Progenitor cell of endocrine pancreas (in vitro differentiated cells): ENCODE results near the gene PCGF5. TPM values are rescaled to one million over a fixed set of nuclear protein-coding genes. Genes with fewer than 3 reads are reported as not detected.
"Not testable (repeated sequence)": the region's sequence is repeated elsewhere in the genome, so short reads cannot be mapped to it uniquely, and the experiment has no call there.

Experiments used
- DNase-seq: peaks from one replicate; pipeline ENCODE4 v3.0.0; 2021; ENCODE audit warnings: low spot score; ENCODE audit not compliant: unreplicated experiment
- H3K27ac Mint-ChIP-seq: 2 replicates; pipeline ENCODE4 v1.8.0; 2021; ENCODE audit warnings: mild to moderate bottlenecking, moderate library complexity, mixed read lengths
- H3K27me3 Mint-ChIP-seq: 2 replicates; pipeline ENCODE4 v1.8.0; 2021; ENCODE audit warnings: mixed read lengths
- H3K36me3 Mint-ChIP-seq: 2 replicates; pipeline ENCODE4 v1.8.0; 2022; ENCODE audit warnings: mixed read lengths; ENCODE audit not compliant: insufficient read depth
- H3K4me1 Mint-ChIP-seq: 2 replicates; pipeline ENCODE4 v1.8.0; 2021; ENCODE audit warnings: low read depth, mixed read lengths
- H3K4me3 Mint-ChIP-seq: 2 replicates; pipeline ENCODE4 v1.8.0; 2021; ENCODE audit warnings: low read depth, mild to moderate bottlenecking, moderate library complexity, mixed read lengths
- H3K9me3 Mint-ChIP-seq: 2 replicates; pipeline ENCODE4 v1.8.0; 2021; ENCODE audit warnings: low read depth, mixed read lengths
- CTCF ChIP-seq: fragments of 200-600 bp; sonication (generic); IDR thresholded peaks from one replicate; pipeline ENCODE4 v1.5.0; 2021; ENCODE audit warnings: antibody characterized with exemption, mild to moderate bottlenecking; ENCODE audit not compliant: unreplicated experiment
- long read RNA-seq: library from polyadenylated mRNA; unstranded; transcript quantifications from one replicate; pipeline ENCODE4 v2.0.0, GENCODE V29; 2020
- total RNA-seq: library from RNA; stranded (reverse); gene quantifications from 2 replicates; pipeline ENCODE4 v1.2.1, GENCODE V29; 2021

The PCGF5 gene
- 19.2 and 19.4 TPM in 2 replicates for total RNA-seq
- long read RNA-seq, full-length matches to known transcripts = 6 of 12 reads
- long read RNA-seq, partial matches to known transcripts = 5 of 12 reads
- long read RNA-seq, other reads (novel, unspliced or antisense) = 1 of 12 reads

DNA sequence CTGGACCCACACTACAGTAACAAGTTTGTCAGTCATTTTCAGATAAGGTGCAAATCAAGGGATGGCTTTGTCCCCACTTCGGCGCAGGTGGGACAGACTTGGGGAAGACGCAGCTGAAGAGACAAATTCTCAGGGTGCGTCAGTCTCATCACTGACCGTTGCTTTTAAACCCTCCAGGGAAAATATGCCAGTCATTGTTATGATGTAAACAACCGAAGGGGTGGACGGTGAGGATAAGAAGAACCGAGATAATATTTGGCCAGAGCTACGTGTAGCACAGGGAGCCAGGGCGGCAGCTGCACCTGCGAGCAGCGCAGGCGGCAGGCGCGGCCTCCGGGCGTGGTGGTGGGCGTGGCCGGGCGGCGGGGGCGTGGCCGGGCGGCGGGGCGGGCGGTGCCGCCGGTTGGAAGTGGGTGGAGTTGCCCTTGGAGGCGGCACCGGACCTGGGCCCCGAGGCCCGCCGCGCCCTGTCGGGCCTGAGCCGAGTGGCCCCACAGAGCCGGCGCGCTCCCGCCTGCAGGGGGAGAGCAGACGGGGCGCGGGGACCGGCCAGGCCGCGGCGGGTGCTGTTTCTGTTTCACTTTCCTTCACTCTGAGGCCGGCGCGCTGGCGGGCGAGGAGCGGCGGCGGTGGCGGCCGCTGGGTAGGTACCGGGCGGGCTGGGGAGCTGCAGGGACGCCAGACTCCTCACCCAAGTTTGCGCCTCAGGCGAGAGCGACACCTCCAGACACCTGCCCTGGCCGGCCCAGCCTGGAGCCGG lies at the start of gene PCGF5:
PCGF5 (plus strand) TSS at position 470 of the 760 bp plus-strand sequence. CDS start 2,209 bp downstream, outside the sequence.
- peak within 1 kb of the TSS; percentile 86 for H3K4me3 Mint-ChIP-seq
- peaks cover 16% of the 10 kb centered on the region for H3K27me3 Mint-ChIP-seq
- peaks cover 19% of the 10 kb centered on the region for H3K4me1 Mint-ChIP-seq
- peak within 1 kb of the TSS; percentile 96 for H3K27ac Mint-ChIP-seq
- no peaks in the 10 kb centered on the region for H3K9me3 Mint-ChIP-seq
- TF ChIP-seq CTCF = peak; percentile 45
- DNase-seq = peak; percentile 91
- H3K36me3 Mint-ChIP-seq = peaks cover 5% of the 10 kb centered on the region

DNA sequence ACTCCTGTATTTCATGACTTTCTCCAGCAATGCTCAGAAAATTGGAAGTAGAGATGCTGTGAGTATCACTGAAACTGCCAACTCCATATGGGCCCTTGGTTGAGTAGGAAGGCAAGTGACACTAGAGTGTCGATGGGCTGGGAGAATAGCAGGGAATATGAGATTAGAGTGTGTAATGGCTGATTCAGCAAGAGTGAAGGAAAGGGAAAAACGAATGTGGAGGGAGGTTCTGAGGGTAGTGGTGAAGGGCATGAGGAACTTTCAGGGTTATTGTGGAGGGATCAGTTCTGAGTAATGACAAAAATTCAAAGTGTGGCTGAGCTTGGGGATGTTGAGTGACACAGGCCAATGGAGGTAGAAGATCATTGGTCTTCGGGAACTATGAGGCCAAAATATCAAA lies 49.0 kb upstream of the PCGF5 start:
- no peak for DNase-seq
- Mint-ChIP-seq H3K27ac (no peak overlapping the region), H3K4me3 (no peak overlapping the region), H3K9me3 (peaks cover 11% of the 10 kb centered on the region), H3K27me3 (peaks cover 20% of the 10 kb centered on the region), H3K4me1 (no peaks in the 10 kb centered on the region), H3K36me3 (peaks cover 2% of the 10 kb centered on the region)
- no peak for TF ChIP-seq CTCF

- Mint-ChIP-seq H3K9me3 (peaks cover 14% of the 10 kb centered on the region), H3K36me3 (peaks cover 3% of the 10 kb centered on the region), H3K4me3 (no peak overlapping the region), H3K27me3 (peaks cover 11% of the 10 kb centered on the region), H3K27ac (no peak overlapping the region), H3K4me1 (no peaks in the 10 kb centered on the region)
- no peak for TF ChIP-seq CTCF
- DNase-seq = no peak
These were observed 48.1 kb upstream of the PCGF5 start for GRCh38 chr10:91172348-91172747.

- Mint-ChIP-seq H3K4me1 (no peaks in the 10 kb centered on the region), H3K27ac (no peak overlapping the region), H3K4me3 (no peak overlapping the region), H3K9me3 (peaks cover 14% of the 10 kb centered on the region), H3K27me3 (no peaks in the 10 kb centered on the region), H3K36me3 (no peaks in the 10 kb centered on the region)
- no peak for TF ChIP-seq CTCF
- DNase-seq = no peak
These were observed 35.1 kb upstream of the PCGF5 start for GRCh38 chr10:91185239-91185875.

DNA sequence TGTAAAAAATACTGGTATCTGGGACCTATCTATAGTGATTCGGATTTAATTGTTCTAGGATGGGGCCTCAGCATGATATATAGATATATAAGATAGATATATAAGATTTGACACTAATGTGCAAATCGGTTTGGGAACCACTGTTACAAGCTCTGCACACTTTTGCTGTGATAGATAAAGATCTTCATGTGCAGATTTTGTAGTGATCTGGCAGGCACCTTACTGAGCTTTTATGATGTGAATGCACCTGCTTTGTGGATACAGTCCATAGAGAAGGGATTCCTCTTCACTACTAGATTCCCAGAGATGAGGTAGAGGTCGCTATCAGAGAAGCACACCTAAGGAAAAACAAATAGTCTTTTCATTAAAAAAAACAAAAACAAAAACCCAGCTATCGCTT lies 33.3 kb upstream of the PCGF5 start:
- no peak for DNase-seq
- Mint-ChIP-seq H3K4me1 (no peaks in the 10 kb centered on the region), H3K27me3 (no peaks in the 10 kb centered on the region), H3K36me3 (no peaks in the 10 kb centered on the region), H3K27ac (no peak overlapping the region), H3K9me3 (peaks cover 4% of the 10 kb centered on the region), H3K4me3 (no peak overlapping the region)
- TF ChIP-seq CTCF = no peak

GRCh38 chr10:91188010-91188409 lies 32.5 kb upstream of the PCGF5 start:
- not testable (repeated sequence) for H3K36me3 Mint-ChIP-seq, DNase-seq, H3K27ac Mint-ChIP-seq, H3K4me1 Mint-ChIP-seq, H3K27me3 Mint-ChIP-seq, H3K4me3 Mint-ChIP-seq, H3K9me3 Mint-ChIP-seq
